Body of pancreas (tissue), 4 donors: Measurements from ENCODE around the gene CRHR2.

ENCODE experiments used
- POLR2A ChIP-seq, 3 donors: fragments of 450-650 bp; IDR thresholded peaks; one replicate each; pipeline ENCODE4 v1.6.1; 2016; ENCODE audit warnings: antibody characterized with exemption in 3 of 3, mild to moderate bottlenecking in 2 of 3
- TF ChIP-seq, protein P1 (sequence below), 7 experiments: fragments of 450-650 bp in 4 of 7; fragments of 200-600 bp in 3 of 7; sonication (generic) in 3 of 7; IDR thresholded peaks; one replicate each; pipeline ENCODE4 v1.5.1; 2016 to 2019; ENCODE audit warnings: antibody characterized with exemption in 7 of 7

DNA sequence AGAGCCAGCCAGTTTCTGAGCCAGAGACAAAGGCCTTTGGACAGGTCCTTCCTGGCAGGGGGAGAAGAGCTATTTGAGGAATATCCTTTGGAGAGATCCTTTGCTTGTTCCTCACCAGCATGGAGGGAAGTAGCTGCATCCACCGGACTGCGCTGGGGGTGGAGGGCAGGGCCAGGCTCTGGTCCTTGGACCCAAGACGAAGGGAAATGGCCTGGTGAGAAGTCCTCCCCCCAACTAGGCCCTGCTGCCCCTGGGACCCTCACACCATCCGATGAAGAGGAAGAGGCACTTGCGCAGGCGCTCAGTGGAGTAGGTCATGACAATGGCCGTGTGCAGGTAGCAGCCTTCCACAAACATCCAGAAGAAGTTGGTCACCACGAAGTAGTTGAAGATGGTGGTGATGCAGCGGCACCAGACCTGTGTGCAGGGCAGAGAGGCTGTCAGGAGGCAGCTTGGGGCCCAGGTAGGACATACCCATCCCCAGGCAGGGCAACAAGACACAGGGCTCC is 19.8 kb downstream of the CRHR2 start:
- TF ChIP-seq, protein P1, sequence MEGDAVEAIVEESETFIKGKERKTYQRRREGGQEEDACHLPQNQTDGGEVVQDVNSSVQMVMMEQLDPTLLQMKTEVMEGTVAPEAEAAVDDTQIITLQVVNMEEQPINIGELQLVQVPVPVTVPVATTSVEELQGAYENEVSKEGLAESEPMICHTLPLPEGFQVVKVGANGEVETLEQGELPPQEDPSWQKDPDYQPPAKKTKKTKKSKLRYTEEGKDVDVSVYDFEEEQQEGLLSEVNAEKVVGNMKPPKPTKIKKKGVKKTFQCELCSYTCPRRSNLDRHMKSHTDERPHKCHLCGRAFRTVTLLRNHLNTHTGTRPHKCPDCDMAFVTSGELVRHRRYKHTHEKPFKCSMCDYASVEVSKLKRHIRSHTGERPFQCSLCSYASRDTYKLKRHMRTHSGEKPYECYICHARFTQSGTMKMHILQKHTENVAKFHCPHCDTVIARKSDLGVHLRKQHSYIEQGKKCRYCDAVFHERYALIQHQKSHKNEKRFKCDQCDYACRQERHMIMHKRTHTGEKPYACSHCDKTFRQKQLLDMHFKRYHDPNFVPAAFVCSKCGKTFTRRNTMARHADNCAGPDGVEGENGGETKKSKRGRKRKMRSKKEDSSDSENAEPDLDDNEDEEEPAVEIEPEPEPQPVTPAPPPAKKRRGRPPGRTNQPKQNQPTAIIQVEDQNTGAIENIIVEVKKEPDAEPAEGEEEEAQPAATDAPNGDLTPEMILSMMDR (IDR thresholded peaks at IDR 0.05) = no peak
- no peak for TF ChIP-seq POLR2A (IDR thresholded peaks at IDR 0.05)
